ENCODE results near the gene SMOC2.

Gene SMOC2

GRCh38 chr6:168599118-168599494 is 158.1 kb downstream of the SMOC2 start:
- TF ChIP-seq GATA3 (IDR thresholded peaks at IDR 0.05; ENCODE audit: low read depth, low read length) (no peak), GATA2 (IDR thresholded peaks at IDR 0.05; ENCODE audit: low read depth, low read length) (no peak)

GRCh38 chr6:168599769-168600330 is 158.9 kb downstream of the SMOC2 start:
- no peak for TF ChIP-seq GATA2 (IDR thresholded peaks at IDR 0.05; ENCODE audit: low read depth, low read length)
- no peak for TF ChIP-seq GATA3 (IDR thresholded peaks at IDR 0.05; ENCODE audit: low read depth, low read length)

- TF ChIP-seq GATA2 (IDR thresholded peaks at IDR 0.05; ENCODE audit: low read depth, low read length) (no peak), GATA3 (IDR thresholded peaks at IDR 0.05; ENCODE audit: low read depth, low read length) (no peak)
These were observed 159.4 kb downstream of the SMOC2 start for GRCh38 chr6:168600381-168600780.

GRCh38 chr6:168601111-168601510 is 160.1 kb downstream of the SMOC2 start:
- TF ChIP-seq GATA2 (IDR thresholded peaks at IDR 0.05; ENCODE audit: low read depth, low read length) (no peak), GATA3 (IDR thresholded peaks at IDR 0.05; ENCODE audit: low read depth, low read length) (no peak)

- TF ChIP-seq GATA3 (IDR thresholded peaks at IDR 0.05; ENCODE audit: low read depth, low read length) (no peak), GATA2 (IDR thresholded peaks at IDR 0.05; ENCODE audit: low read depth, low read length) (no peak)
These were observed 160.6 kb downstream of the SMOC2 start for GRCh38 chr6:168601546-168601945.

GRCh38 chr6:168602576-168602975 is 161.6 kb downstream of the SMOC2 start:
- TF ChIP-seq GATA2 (IDR thresholded peaks at IDR 0.05; ENCODE audit: low read depth, low read length) (no peak), GATA3 (IDR thresholded peaks at IDR 0.05; ENCODE audit: low read depth, low read length) (no peak)

- TF ChIP-seq GATA2 (IDR thresholded peaks at IDR 0.05; ENCODE audit: low read depth, low read length): peak; percentile 56; the same call in 1 of the 2 replicates
- TF ChIP-seq GATA3 (IDR thresholded peaks at IDR 0.05; ENCODE audit: low read depth, low read length): no peak
These were observed 162.2 kb downstream of the SMOC2 start for GRCh38 chr6:168603234-168603633.

- TF ChIP-seq GATA2 (IDR thresholded peaks at IDR 0.05; ENCODE audit: low read depth, low read length) (no peak), GATA3 (IDR thresholded peaks at IDR 0.05; ENCODE audit: low read depth, low read length) (no peak)
These were observed 165.0 kb downstream of the SMOC2 start for GRCh38 chr6:168605964-168606363.

- no peak for TF ChIP-seq GATA3 (IDR thresholded peaks at IDR 0.05; ENCODE audit: low read depth, low read length)
These were observed 165.7 kb downstream of the SMOC2 start for GRCh38 chr6:168606722-168607121.

GRCh38 chr6:168607272-168608112 is 166.5 kb downstream of the SMOC2 start:
- no peak for TF ChIP-seq GATA3 (IDR thresholded peaks at IDR 0.05; ENCODE audit: low read depth, low read length)
- TF ChIP-seq GATA2 (IDR thresholded peaks at IDR 0.05; ENCODE audit: low read depth, low read length): no peak

GRCh38 chr6:168608113-168608400 is 167.1 kb downstream of the SMOC2 start:
- no peak for TF ChIP-seq GATA3 (IDR thresholded peaks at IDR 0.05; ENCODE audit: low read depth, low read length)
- TF ChIP-seq GATA2 (IDR thresholded peaks at IDR 0.05; ENCODE audit: low read depth, low read length): no peak

- TF ChIP-seq GATA3 (IDR thresholded peaks at IDR 0.05; ENCODE audit: low read depth, low read length): no peak
- TF ChIP-seq GATA2 (IDR thresholded peaks at IDR 0.05; ENCODE audit: low read depth, low read length): no peak
These were observed 168.2 kb downstream of the SMOC2 start for GRCh38 chr6:168609026-168609685.

GRCh38 chr6:168609914-168610490 is 169.0 kb downstream of the SMOC2 start:
- TF ChIP-seq GATA3 (IDR thresholded peaks at IDR 0.05; ENCODE audit: low read depth, low read length) (no peak), GATA2 (IDR thresholded peaks at IDR 0.05; ENCODE audit: low read depth, low read length) (no peak)

GRCh38 chr6:168611691-168612090 is 170.7 kb downstream of the SMOC2 start:
- TF ChIP-seq GATA2 (IDR thresholded peaks at IDR 0.05; ENCODE audit: low read depth, low read length) (no peak), GATA3 (IDR thresholded peaks at IDR 0.05; ENCODE audit: low read depth, low read length) (no peak)

- no peak for TF ChIP-seq GATA2 (IDR thresholded peaks at IDR 0.05; ENCODE audit: low read depth, low read length)
- no peak for TF ChIP-seq GATA3 (IDR thresholded peaks at IDR 0.05; ENCODE audit: low read depth, low read length)
These were observed 171.6 kb downstream of the SMOC2 start for GRCh38 chr6:168612586-168612985.

All from SH-SY5Y (cell line).